Neutrophil (primary cell): ENCODE measurements around the gene GET3.

ENCODE experiments used
- H3K27ac ChIP-seq: fragments of 200-600 bp; sonication (generic); 2 replicates; pipeline ENCODE4 v1.5.1; 2016; ENCODE audit warnings: mild to moderate bottlenecking, moderate library complexity
- H3K27me3 ChIP-seq: fragments of 200-600 bp; sonication (generic); 2 replicates; pipeline ENCODE4 v1.6.0; 2016; ENCODE audit warnings: mild to moderate bottlenecking
- H3K36me3 ChIP-seq: fragments of 200-600 bp; sonication (generic); 2 replicates; pipeline ENCODE4 v1.5.1; 2017
- H3K4me1 ChIP-seq, 2 experiments: fragments of 200-600 bp in 1 of 2; sonication (generic) in 1 of 2; 1 replicate in 1 of 2; 2 replicates in 1 of 2; pipeline versions ENCODE4 v1.5.1 to v1.6.1; 2013 to 2016; ENCODE audit warnings: low read depth in 1 of 2, low read length in 1 of 2, mild to moderate bottlenecking in 1 of 2, moderate library complexity in 1 of 2; ENCODE audit not compliant: control insufficient read depth in 1 of 2, insufficient read depth in 1 of 2
- H3K4me3 ChIP-seq, 2 experiments: fragments of 200-600 bp in 1 of 2; sonication (generic) in 1 of 2; 1 replicate in 1 of 2; 2 replicates in 1 of 2; pipeline ENCODE4 v1.5.1; 2013 to 2016; ENCODE audit warnings: low read depth in 1 of 2, low read length in 1 of 2, mild to moderate bottlenecking in 1 of 2, moderate library complexity in 1 of 2
- H3K9me3 ChIP-seq: fragments of 200-600 bp; sonication (generic); 2 replicates; pipeline ENCODE4 v1.5.1; 2016
- TF ChIP-seq, protein P1 (sequence below): fragments of 200-600 bp; sonication (generic); IDR thresholded peaks from 2 replicates; pipeline ENCODE4 v1.5.1; 2016; ENCODE audit warnings: antibody characterized with exemption

GET3 gene

DNA sequence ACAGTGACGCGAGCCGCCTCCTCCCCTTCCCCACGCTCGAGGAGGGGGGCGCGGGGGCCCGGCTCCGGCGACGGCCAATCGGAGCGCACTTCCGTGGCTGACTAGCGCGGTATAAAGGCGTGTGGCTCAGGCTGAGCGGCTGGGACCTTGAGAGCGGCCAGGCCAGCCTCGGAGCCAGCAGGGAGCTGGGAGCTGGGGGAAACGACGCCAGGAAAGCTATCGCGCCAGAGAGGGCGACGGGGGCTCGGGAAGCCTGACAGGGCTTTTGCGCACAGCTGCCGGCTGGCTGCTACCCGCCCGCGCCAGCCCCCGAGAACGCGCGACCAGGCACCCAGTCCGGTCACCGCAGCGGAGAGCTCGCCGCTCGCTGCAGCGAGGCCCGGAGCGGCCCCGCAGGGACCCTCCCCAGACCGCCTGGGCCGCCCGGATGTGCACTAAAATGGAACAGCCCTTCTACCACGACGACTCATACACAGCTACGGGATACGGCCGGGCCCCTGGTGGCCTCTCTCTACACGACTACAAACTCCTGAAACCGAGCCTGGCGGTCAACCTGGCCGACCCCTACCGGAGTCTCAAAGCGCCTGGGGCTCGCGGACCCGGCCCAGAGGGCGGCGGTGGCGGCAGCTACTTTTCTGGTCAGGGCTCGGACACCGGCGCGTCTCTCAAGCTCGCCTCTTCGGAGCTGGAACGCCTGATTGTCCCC lies 54.2 kb downstream of the GET3 start, which contains the start of gene JUNB:
Gene JUNB, plus strand, starts transcription at position 142 of the 706 bp plus-strand sequence. Its CDS starts 286 bp downstream, at position 428.
- Histone ChIP-seq H3K9me3 (no peaks in the 10 kb centered on the region), H3K27me3 (no peaks in the 10 kb centered on the region), H3K4me3 (peak within 1 kb of the TSS; percentile 87 to 99), H3K4me1 (peaks cover 47 to 61% of the 10 kb centered on the region in 2 experiments), H3K27ac (peak within 1 kb of the TSS; percentile 100), H3K36me3 (peaks cover 8% of the 10 kb centered on the region)
- TF ChIP-seq, protein P1, sequence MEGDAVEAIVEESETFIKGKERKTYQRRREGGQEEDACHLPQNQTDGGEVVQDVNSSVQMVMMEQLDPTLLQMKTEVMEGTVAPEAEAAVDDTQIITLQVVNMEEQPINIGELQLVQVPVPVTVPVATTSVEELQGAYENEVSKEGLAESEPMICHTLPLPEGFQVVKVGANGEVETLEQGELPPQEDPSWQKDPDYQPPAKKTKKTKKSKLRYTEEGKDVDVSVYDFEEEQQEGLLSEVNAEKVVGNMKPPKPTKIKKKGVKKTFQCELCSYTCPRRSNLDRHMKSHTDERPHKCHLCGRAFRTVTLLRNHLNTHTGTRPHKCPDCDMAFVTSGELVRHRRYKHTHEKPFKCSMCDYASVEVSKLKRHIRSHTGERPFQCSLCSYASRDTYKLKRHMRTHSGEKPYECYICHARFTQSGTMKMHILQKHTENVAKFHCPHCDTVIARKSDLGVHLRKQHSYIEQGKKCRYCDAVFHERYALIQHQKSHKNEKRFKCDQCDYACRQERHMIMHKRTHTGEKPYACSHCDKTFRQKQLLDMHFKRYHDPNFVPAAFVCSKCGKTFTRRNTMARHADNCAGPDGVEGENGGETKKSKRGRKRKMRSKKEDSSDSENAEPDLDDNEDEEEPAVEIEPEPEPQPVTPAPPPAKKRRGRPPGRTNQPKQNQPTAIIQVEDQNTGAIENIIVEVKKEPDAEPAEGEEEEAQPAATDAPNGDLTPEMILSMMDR: peak; percentile 51

DNA sequence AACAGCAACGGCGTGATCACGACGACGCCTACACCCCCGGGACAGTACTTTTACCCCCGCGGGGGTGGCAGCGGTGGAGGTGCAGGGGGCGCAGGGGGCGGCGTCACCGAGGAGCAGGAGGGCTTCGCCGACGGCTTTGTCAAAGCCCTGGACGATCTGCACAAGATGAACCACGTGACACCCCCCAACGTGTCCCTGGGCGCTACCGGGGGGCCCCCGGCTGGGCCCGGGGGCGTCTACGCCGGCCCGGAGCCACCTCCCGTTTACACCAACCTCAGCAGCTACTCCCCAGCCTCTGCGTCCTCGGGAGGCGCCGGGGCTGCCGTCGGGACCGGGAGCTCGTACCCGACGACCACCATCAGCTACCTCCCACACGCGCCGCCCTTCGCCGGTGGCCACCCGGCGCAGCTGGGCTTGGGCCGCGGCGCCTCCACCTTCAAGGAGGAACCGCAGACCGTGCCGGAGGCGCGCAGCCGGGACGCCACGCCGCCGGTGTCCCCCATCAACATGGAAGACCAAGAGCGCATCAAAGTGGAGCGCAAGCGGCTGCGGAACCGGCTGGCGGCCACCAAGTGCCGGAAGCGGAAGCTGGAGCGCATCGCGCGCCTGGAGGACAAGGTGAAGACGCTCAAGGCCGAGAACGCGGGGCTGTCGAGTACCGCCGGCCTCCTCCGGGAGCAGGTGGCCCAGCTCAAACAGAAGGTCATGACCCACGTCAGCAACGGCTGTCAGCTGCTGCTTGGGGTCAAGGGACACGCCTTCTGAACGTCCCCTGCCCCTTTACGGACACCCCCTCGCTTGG lies 55.0 kb downstream of the GET3 start:
- Histone ChIP-seq H3K27me3 (no peaks in the 10 kb centered on the region), H3K9me3 (no peaks in the 10 kb centered on the region), H3K4me3 (peak overlapping the region; percentile 87 to 99), H3K4me1 (peaks cover 41 to 55% of the 10 kb centered on the region in 2 experiments), H3K27ac (peak overlapping the region; percentile 100), H3K36me3 (peaks cover 8% of the 10 kb centered on the region)
- TF ChIP-seq, protein P1: no peak

DNA sequence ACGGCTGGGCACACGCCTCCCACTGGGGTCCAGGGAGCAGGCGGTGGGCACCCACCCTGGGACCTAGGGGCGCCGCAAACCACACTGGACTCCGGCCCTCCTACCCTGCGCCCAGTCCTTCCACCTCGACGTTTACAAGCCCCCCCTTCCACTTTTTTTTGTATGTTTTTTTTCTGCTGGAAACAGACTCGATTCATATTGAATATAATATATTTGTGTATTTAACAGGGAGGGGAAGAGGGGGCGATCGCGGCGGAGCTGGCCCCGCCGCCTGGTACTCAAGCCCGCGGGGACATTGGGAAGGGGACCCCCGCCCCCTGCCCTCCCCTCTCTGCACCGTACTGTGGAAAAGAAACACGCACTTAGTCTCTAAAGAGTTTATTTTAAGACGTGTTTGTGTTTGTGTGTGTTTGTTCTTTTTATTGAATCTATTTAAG lies 55.6 kb downstream of the GET3 start:
- TF ChIP-seq, protein P1: no peak
- H3K9me3 ChIP-seq: no peaks in the 10 kb centered on the region
- H3K27me3 ChIP-seq: no peaks in the 10 kb centered on the region
- H3K27ac ChIP-seq: peak overlapping the region; percentile 100
- H3K4me1 ChIP-seq: peaks cover 34 to 48% of the 10 kb centered on the region in 2 experiments
- peaks cover 8% of the 10 kb centered on the region for H3K36me3 ChIP-seq
- H3K4me3 ChIP-seq: peak overlapping the region; percentile 87 to 99

DNA sequence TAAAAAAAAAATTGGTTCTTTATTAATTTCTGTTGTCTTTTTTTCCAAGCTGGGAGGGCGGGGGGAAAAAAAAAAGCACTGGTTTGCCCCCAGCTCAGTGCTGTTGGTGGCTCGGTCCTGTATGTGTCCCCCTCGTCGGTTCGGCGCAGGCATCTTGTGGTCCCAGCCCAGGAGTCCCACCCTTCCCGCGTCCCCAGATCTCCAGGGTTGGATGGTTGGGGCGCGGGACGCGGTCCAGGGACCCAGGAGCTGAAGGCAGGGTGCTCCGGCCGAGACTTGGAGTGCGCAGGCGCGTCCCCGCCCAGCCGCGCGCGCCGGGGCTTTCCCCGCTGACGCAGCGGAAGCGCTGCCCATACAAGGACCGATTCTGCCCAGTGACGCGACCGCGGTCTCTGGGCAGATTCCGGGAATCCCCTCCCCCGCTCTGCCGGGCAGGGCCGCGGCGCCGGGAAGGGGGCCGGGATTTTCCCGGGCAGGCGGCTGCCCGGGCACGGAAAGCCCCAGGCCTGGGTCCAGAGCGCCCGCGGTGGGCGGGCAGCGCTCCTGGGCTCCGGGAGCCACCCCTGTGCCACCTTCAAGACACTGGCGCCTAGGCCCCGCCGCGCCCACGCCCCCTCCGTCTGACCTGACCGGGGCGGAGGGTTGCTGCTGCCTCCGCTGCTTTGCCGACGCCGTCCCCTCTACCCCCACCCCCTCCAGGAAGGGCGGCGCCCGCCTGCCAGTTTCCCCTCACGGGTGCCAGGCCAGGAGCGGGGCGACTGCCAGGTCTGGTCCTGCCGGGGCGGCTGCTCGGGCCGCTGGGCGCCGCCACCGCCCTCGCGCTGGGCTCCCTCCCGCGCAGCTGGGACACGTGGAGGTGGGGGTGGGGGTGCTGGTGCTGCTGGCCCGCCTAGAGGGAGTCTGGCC lies 56.2 kb downstream of the GET3 start:
- Histone ChIP-seq H3K4me3 (peak overlapping the region; percentile 87 to 99), H3K36me3 (peaks cover 8% of the 10 kb centered on the region), H3K27me3 (no peaks in the 10 kb centered on the region), H3K27ac (peak overlapping the region; percentile 100), H3K9me3 (no peaks in the 10 kb centered on the region), H3K4me1 (peaks cover 28 to 42% of the 10 kb centered on the region in 2 experiments)
- TF ChIP-seq, protein P1: peak; percentile 42
